HCT116 (cell line): ENCODE measurements around the gene BCAR3. TPM values are rescaled to one million over a fixed set of nuclear protein-coding genes. Genes with fewer than 3 reads are reported as not detected.

Source experiments
- ATAC-seq: fragments of 200-7000 bp; cut with Tn5 transposase; 2 replicates; pipeline ENCODE4 v1.9.1; 2020; ENCODE audit warnings: mild to moderate bottlenecking, moderate library complexity
- BruUV-seq: library from RNA; stranded (reverse); fragments of 400-500 nt; replicated peaks from 2 replicates; lab custom pipeline; 2021; lab: Mats Ljungman, UMichigan
- CTCF ChIA-PET: fragments of 300-600 bp; sonication (Branson Sonifier 250); formaldehyde crosslinking; loops from one replicate; lab custom pipeline; 2021; ENCODE audit warnings: antibody characterized with exemption; lab: Charles Lee
- POLR2A ChIA-PET: fragments of 300-600, 350-600 bp; sonication (Branson Sonifier 250); formaldehyde crosslinking; loops from one replicate; lab custom pipeline; 2021; ENCODE audit warnings: antibody characterized with exemption; lab: Charles Lee
- RAD21 ChIA-PET, 2 experiments: fragments of 300-600 bp; sonication (Branson Sonifier 250); formaldehyde crosslinking; loops; one replicate each; lab custom pipeline; 2023; ENCODE audit warnings: low total read pairs in 2 of 2; ENCODE audit not compliant: uncharacterized antibody in 2 of 2, unreplicated experiment in 2 of 2, low non-redundant PET in 1 of 2; lab: Charles Lee
- DNase-seq: peaks from one replicate; pipeline ENCODE4 v3.0.0-alpha.2; 2010; ENCODE audit warnings: low read depth, low spot score
- H2AFZ ChIP-seq: fragments of 200-600 bp; shearing (Covaris generic), sonication (generic); 2 replicates; pipeline ENCODE4 v1.6.1; 2017; ENCODE audit warnings: low read depth, mixed run types, mixed read lengths, antibody characterized with exemption, low read length; ENCODE audit not compliant: poor library complexity, severe bottlenecking
- H3K27ac ChIP-seq: 2 replicates; pipeline ENCODE4 v1.5.1; 2012; ENCODE audit warnings: low read depth, low read length
- H3K27me3 ChIP-seq: fragments of 200-600 bp; sonication (generic); 2 replicates; pipeline ENCODE4 v1.6.1; 2016; ENCODE audit warnings: mixed run types, low read length, mixed read lengths; ENCODE audit not compliant: insufficient read depth
- H3K36me3 ChIP-seq, 2 experiments: fragments of 200-500 bp in 1 of 2; fragments of 200-600 bp in 1 of 2; sonication (Bioruptor generic) in 1 of 2; sonication (generic) in 1 of 2; 2 replicates each; pipeline versions ENCODE4 v1.5.1 to v1.6.1; 2014 to 2016; ENCODE audit warnings: low read length in 2 of 2, inconsistent platforms in 1 of 2, mixed read lengths in 1 of 2, mixed run types in 1 of 2; ENCODE audit not compliant: insufficient read depth in 2 of 2, control insufficient read depth in 1 of 2
- H3K4me1 ChIP-seq, 2 experiments: fragments of 200-600 bp in 1 of 2; sonication (generic) in 1 of 2; 2 replicates each; pipeline versions ENCODE4 v1.5.1 to v1.6.1; 2012 to 2017; ENCODE audit warnings: low read length in 2 of 2, inconsistent platforms in 1 of 2, mild to moderate bottlenecking in 1 of 2, mixed read lengths in 1 of 2, mixed run types in 1 of 2, moderate library complexity in 1 of 2; ENCODE audit not compliant: insufficient read depth in 2 of 2, control insufficient read depth in 1 of 2
- H3K4me2 ChIP-seq: fragments of 200-600 bp; sonication (generic); 2 replicates; pipeline ENCODE4 v1.6.1; 2017; ENCODE audit warnings: mixed run types, low read length, mixed read lengths
- H3K4me3 ChIP-seq, 2 experiments: fragments of 200-600 bp in 1 of 2; sonication (generic) in 1 of 2; replicated peaks in 1 of 2; 2 replicates each; pipeline ENCODE4 v1.5.1; 2011 to 2016; ENCODE audit warnings: low read length in 2 of 2, control low read depth in 1 of 2, low read depth in 1 of 2, mild to moderate bottlenecking in 1 of 2, mixed read lengths in 1 of 2, mixed run types in 1 of 2
- H3K79me2 ChIP-seq: fragments of 200-600 bp; sonication (generic); 2 replicates; pipeline ENCODE4 v1.6.1; 2017; ENCODE audit warnings: mild to moderate bottlenecking, mixed run types, low read length, moderate library complexity, mixed read lengths; ENCODE audit not compliant: insufficient read depth
- H3K9ac ChIP-seq: fragments of 200-600 bp; sonication (generic); 2 replicates; pipeline ENCODE4 v1.6.1; 2016; ENCODE audit warnings: low read length, mixed read lengths
- H3K9me2 ChIP-seq: fragments of 200-600 bp; sonication (generic), shearing (Covaris generic); 2 replicates; pipeline ENCODE4 v1.6.1; 2017; ENCODE audit warnings: mixed run types, mild to moderate bottlenecking, moderate library complexity; ENCODE audit not compliant: insufficient read depth
- H3K9me3 ChIP-seq, 2 experiments: fragments of 200-500 bp in 1 of 2; fragments of 200-600 bp in 1 of 2; sonication (Bioruptor generic) in 1 of 2; sonication (generic) in 1 of 2; 2 replicates each; pipeline ENCODE4 v1.6.1; 2014 to 2017; ENCODE audit warnings: low read length in 2 of 2, mixed read lengths in 2 of 2, inconsistent platforms in 1 of 2, low read depth in 1 of 2, mild to moderate bottlenecking in 1 of 2, mixed run types in 1 of 2, moderate library complexity in 1 of 2; ENCODE audit not compliant: control insufficient read depth in 1 of 2, insufficient read depth in 1 of 2
- H4K20me1 ChIP-seq: fragments of 200-600 bp; sonication (generic), shearing (Covaris generic); 2 replicates; pipeline ENCODE4 v1.6.1; 2017; ENCODE audit warnings: mixed run types, mild to moderate bottlenecking, moderate library complexity; ENCODE audit not compliant: insufficient read depth
- CBX3 ChIP-seq: IDR thresholded peaks from 2 replicates; pipeline ENCODE4 v1.6.1; 2012; ENCODE audit warnings: low read depth
- EGR1 ChIP-seq: IDR thresholded peaks from 2 replicates; pipeline ENCODE4 v1.6.1; 2012; ENCODE audit warnings: low read depth
- ELF1 ChIP-seq: IDR thresholded peaks from 2 replicates; pipeline ENCODE4 v1.6.1; 2012; ENCODE audit warnings: low read depth, borderline replicate concordance
- FOSL1 ChIP-seq: IDR thresholded peaks from 2 replicates; pipeline ENCODE4 v1.6.1; 2012; ENCODE audit warnings: low read depth
- POLR2A ChIP-seq: IDR thresholded peaks from 2 replicates; pipeline ENCODE4 v1.7.0; 2011; ENCODE audit warnings: borderline replicate concordance; ENCODE audit not compliant: insufficient read depth, insufficient read length; ENCODE audit errors: extremely low read depth
- RAD21 ChIP-seq: IDR thresholded peaks from 2 replicates; pipeline ENCODE4 v1.6.1; 2012; ENCODE audit warnings: low read depth, mild to moderate bottlenecking
- REST ChIP-seq: IDR thresholded peaks from 2 replicates; pipeline ENCODE4 v1.6.1; 2012; ENCODE audit warnings: low read depth
- SIN3A ChIP-seq: IDR thresholded peaks from 2 replicates; pipeline ENCODE4 v1.6.1; 2012; ENCODE audit warnings: low read depth
- SP1 ChIP-seq: IDR thresholded peaks from 2 replicates; pipeline ENCODE4 v1.6.1; 2012; ENCODE audit warnings: low read depth
- SRF ChIP-seq: IDR thresholded peaks from 2 replicates; pipeline ENCODE4 v1.6.1; 2012; ENCODE audit warnings: low read depth
- TCF7L2 ChIP-seq: IDR thresholded peaks from 2 replicates; pipeline ENCODE4 v1.7.0; 2011; ENCODE audit warnings: borderline replicate concordance, inconsistent platforms; ENCODE audit not compliant: insufficient read depth, insufficient read length; ENCODE audit errors: extremely low read depth
- YY1 ChIP-seq: IDR thresholded peaks from 2 replicates; pipeline ENCODE4 v1.6.1; 2011; ENCODE audit warnings: low read length, low read depth, moderate library complexity, mild to moderate bottlenecking; ENCODE audit not compliant: insufficient replicate concordance; ENCODE audit errors: extremely low read depth
- ZFX ChIP-seq: fragments of 450-650 bp; IDR thresholded peaks from 2 replicates; pipeline ENCODE4 v1.6.1; 2017
- ZNF274 ChIP-seq: fragments of 200-500 bp; sonication (Bioruptor generic); IDR thresholded peaks from 2 replicates; pipeline ENCODE4 v1.6.1; 2014; ENCODE audit warnings: mild to moderate bottlenecking, low read depth, low read length, inconsistent platforms
- intact Hi-C: fragments of 100-400 bp; cut with micrococcal nuclease; formaldehyde crosslinking; loops from 2 replicates; pipeline ENCODE4 v1.10.0; 2022
- total RNA-seq: library from RNA; stranded (reverse); gene quantifications from one replicate; pipeline ENCODE4 v1.2.1, GENCODE V29; 2021; ENCODE audit not compliant: unreplicated experiment

Gene BCAR3
- total RNA-seq, 1 experiment from 2014 or later = 24.5 TPM

GRCh38 chr1:93666613-93667384 lies 14.8 kb downstream of the BCAR3 start (continued):
- no peak for TF ChIP-seq YY1
- 0 out of 2 replicates have a peak, but pooled peaks have one; percentile 23 for TF ChIP-seq CBX3
- TF ChIP-seq SRF = no peak
- no peak for TF ChIP-seq EGR1
- no peak for TF ChIP-seq ZFX
- TF ChIP-seq RAD21 = no peak
- no peak for TF ChIP-seq ZNF274
- TF ChIP-seq SP1 = no peak
- no peak for TF ChIP-seq ELF1
- TF ChIP-seq FOSL1 = no peak

GRCh38 chr1:93665015-93665414 lies 16.6 kb downstream of the BCAR3 start:
- ATAC-seq (peak; percentile 12; the same call in 1 of the 2 replicates), DNase-seq (no peak)
- Histone ChIP-seq H3K4me1 (peaks cover 56 to 79% of the 10 kb centered on the region in 2 experiments), H3K9me3 (no peaks in the 10 kb centered on the region), H3K4me3 (peak overlapping the region in 1 of 2 experiments; percentile 25; a peak in 2 of 4 replicates), H3K9ac (peak overlapping the region; percentile 37), H2AFZ (no peak overlapping the region), H3K27ac (peak overlapping the region; percentile 65; the same call in 1 of the 2 replicates), H3K79me2 (peaks cover 96% of the 10 kb centered on the region), H4K20me1 (peaks cover 13% of the 10 kb centered on the region; the same call in 1 of the 2 replicates), H3K4me2 (peak overlapping the region; percentile 67), H3K9me2 (no peaks in the 10 kb centered on the region), H3K27me3 (no peaks in the 10 kb centered on the region), H3K36me3 (peaks cover 0 to 36% of the 10 kb centered on the region in 2 experiments; a peak in 1 of 4 replicates)
- POLR2A ChIA-PET = interaction anchor here (0.8 kb wide), 1 partner anchor 9 kb away, joined by 3 read pairs; no protein-coding TSS in a partner anchor
- intact Hi-C loops = no loop called here
- BruUV-seq = no TSS peak
- RAD21 ChIA-PET = interaction anchor here (0.9 to 1.1 kb wide), 2 partner anchors 149 to 179 kb away, joined by 3 read pairs; no protein-coding TSS in a partner anchor
- CTCF ChIA-PET = no interaction called here
- TF ChIP-seq SP1 (no peak), YY1 (no peak), REST (no peak), SIN3A (no peak), TCF7L2 (no peak), POLR2A (no peak), ELF1 (no peak), ZNF274 (no peak)
